Body of pancreas (tissue), 4 donors: ENCODE results near the gene SAPCD1. TPM values are rescaled to one million over a fixed set of nuclear protein-coding genes. Genes with fewer than 3 reads are reported as not detected.

Experiments used
- ATAC-seq: fragments of 150-250 bp; one replicate; pipeline ENCODE4 v1.9.1; 2016
- DNase-seq, 4 donors: peaks; one replicate each; pipeline ENCODE4 v3.0.0-alpha.2; 2019
- H3K27ac ChIP-seq, 4 donors: fragments of 200-600 bp; sonication (generic); 1 replicate in 3 of 4; 2 replicates in 1 of 4; pipeline versions ENCODE4 v1.5.1 to v1.6.1; 2016 to 2019; ENCODE audit warnings: mild to moderate bottlenecking in 1 of 4, mixed read lengths in 1 of 4, moderate library complexity in 1 of 4
- H3K27me3 ChIP-seq, 2 donors: fragments of 200-600 bp; sonication (generic); one replicate each; pipeline ENCODE4 v1.6.0; 2016; ENCODE audit warnings: mild to moderate bottlenecking in 1 of 2
- H3K36me3 ChIP-seq, 2 donors: fragments of 200-600 bp; sonication (generic); replicated peaks in 1 of 2; 2 replicates each; pipeline ENCODE4 v1.5.1; 2016; ENCODE audit warnings: low read depth in 2 of 2; ENCODE audit not compliant: insufficient read depth in 1 of 2
- H3K4me1 ChIP-seq: fragments of 200-600 bp; sonication (generic); one replicate; pipeline ENCODE4 v1.6.0; 2016
- H3K4me3 ChIP-seq, 2 donors: fragments of 200-600 bp; sonication (generic); 1 replicate in 1 of 2; 2 replicates in 1 of 2; pipeline ENCODE4 v1.5.1; 2016 to 2019
- H3K9me3 ChIP-seq, 3 donors: fragments of 200-600 bp; sonication (generic); 1 replicate in 2 of 3; 2 replicates in 1 of 3; pipeline ENCODE4 v1.5.1; 2016
- POLR2A ChIP-seq, 3 donors: fragments of 450-650 bp; IDR thresholded peaks; one replicate each; pipeline ENCODE4 v1.6.1; 2016; ENCODE audit warnings: antibody characterized with exemption in 3 of 3, mild to moderate bottlenecking in 2 of 3
- WGBS, 2 donors: methylation state at CpG; one replicate each; pipeline ENCODE4 v1.1.5; 2017; 5-methylcytosine and 5-hydroxymethylcytosine counted together
- intact Hi-C: fragments of 100-400 bp; cut with DNase I; formaldehyde crosslinking; loops from one replicate; pipeline ENCODE4 v1.15.1; 2023
- total RNA-seq, 2 donors: library from RNA; depleted of rRNA; stranded (reverse); fragments of >200 nt; gene quantifications; one replicate each; pipeline ENCODE4 v1.1.0, GENCODE V29; 2016
- TF ChIP-seq, protein P1 (sequence below), 7 experiments: fragments of 450-650 bp in 4 of 7; fragments of 200-600 bp in 3 of 7; sonication (generic) in 3 of 7; IDR thresholded peaks; one replicate each; pipeline ENCODE4 v1.5.1; 2016 to 2019; ENCODE audit warnings: antibody characterized with exemption in 7 of 7

The SAPCD1 gene
- total RNA-seq, 2 donors from 2014 or later: 2.0 to 2.6 TPM

DNA sequence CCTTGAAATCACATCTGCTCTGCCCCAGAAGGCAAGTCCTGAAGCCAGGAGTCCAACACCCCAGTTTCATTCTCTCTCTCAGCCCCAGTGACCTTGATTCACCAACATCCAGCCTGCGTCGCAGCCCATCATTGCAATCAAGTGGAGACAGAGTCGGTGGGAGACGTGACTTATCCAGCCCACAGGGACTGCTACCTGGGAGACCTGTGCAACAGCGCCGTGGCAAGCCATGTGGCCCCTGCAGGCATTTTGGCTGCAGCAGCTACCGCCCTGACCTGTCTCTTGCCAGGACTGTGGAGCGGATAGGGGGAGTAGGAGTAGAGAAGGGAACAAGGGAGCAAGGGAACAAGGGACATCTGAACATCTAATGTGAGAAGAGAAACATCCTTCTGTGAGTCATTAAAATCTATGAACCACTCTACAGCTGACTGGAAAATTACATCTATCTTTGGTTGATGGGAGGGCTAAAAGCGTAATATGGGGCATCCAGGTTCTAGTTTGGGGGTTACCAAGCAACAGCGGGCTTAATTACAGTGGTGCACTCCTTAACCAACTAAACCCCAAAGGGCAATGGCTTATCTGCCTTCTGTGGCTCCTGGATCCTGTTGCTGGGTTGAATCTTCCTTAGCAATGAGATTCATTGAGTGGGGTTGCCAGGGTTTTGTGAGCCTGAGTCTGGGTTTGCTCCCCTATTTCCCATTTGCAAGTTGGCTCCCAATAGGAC is 44.8 kb upstream of the SAPCD1 start:
- TF ChIP-seq, protein P1, sequence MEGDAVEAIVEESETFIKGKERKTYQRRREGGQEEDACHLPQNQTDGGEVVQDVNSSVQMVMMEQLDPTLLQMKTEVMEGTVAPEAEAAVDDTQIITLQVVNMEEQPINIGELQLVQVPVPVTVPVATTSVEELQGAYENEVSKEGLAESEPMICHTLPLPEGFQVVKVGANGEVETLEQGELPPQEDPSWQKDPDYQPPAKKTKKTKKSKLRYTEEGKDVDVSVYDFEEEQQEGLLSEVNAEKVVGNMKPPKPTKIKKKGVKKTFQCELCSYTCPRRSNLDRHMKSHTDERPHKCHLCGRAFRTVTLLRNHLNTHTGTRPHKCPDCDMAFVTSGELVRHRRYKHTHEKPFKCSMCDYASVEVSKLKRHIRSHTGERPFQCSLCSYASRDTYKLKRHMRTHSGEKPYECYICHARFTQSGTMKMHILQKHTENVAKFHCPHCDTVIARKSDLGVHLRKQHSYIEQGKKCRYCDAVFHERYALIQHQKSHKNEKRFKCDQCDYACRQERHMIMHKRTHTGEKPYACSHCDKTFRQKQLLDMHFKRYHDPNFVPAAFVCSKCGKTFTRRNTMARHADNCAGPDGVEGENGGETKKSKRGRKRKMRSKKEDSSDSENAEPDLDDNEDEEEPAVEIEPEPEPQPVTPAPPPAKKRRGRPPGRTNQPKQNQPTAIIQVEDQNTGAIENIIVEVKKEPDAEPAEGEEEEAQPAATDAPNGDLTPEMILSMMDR (IDR thresholded peaks at IDR 0.05): peak in 4 of 7 experiments; percentile 19 to 27 (median 22)
- TF ChIP-seq POLR2A (IDR thresholded peaks at IDR 0.05): no peak
- DNase-seq: peak in 3 of 4 donors; percentile 44 to 48 (median 46)
- ATAC-seq: peak; percentile 55
- no peaks in the 10 kb centered on the region for H3K27me3 ChIP-seq
- no peaks in the 10 kb centered on the region for H3K9me3 ChIP-seq
- H3K36me3 ChIP-seq: no peaks in the 10 kb centered on the region
- H3K4me1 ChIP-seq: peaks cover 11% of the 10 kb centered on the region
- no peak overlapping the region for H3K4me3 ChIP-seq
- 63 to 72% methylated on average over 10 of the region's 10 CpGs for WGBS, 2 donors
- H3K27ac ChIP-seq: peak overlapping the region in 1 of 4 donors; percentile 30
- intact Hi-C loops: no loop called here

DNA sequence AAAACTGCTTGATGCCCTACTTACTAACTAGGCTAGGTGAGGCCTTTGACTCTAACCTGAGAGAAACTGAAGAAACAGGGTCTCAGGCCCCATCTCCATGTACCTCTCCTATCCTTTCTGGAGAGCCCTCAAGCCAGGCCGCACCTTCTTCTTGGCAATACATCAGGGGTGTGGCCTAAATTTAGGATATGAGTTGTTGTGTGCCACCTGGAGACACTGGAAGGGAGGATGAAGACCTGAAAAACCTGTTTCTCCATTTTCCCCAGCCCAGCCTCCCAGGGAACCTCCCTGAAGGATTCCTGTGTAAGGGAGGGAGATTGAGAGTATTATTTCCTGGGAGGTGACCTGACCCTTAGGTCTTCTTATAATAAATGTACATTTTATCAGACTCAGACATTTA is 44.2 kb upstream of the SAPCD1 start:
- H3K27ac ChIP-seq: peak overlapping the region in 2 of 4 donors; percentile 30
- ATAC-seq (peak; percentile 58), DNase-seq (peak in 3 of 4 donors; percentile 29 to 38 (median 30))
- H3K4me3 ChIP-seq: no peak overlapping the region
- intact Hi-C loops: no loop called here
- H3K36me3 ChIP-seq: no peaks in the 10 kb centered on the region
- no peaks in the 10 kb centered on the region for H3K27me3 ChIP-seq
- WGBS, 2 donors: 36 to 50% methylated on average over 1 of the region's 1 CpG
- TF ChIP-seq, protein P1 (IDR thresholded peaks at IDR 0.05): no peak
- no peak for TF ChIP-seq POLR2A (IDR thresholded peaks at IDR 0.05)
- no peaks in the 10 kb centered on the region for H3K9me3 ChIP-seq
- peaks cover 11% of the 10 kb centered on the region for H3K4me1 ChIP-seq

GRCh38 chr6:31719001-31719400 is 43.5 kb upstream of the SAPCD1 start:
- H3K9me3 ChIP-seq: no peaks in the 10 kb centered on the region
- 52 to 65% methylated on average over 5 to 6 of the region's 6 CpGs for WGBS, 2 donors
- intact Hi-C loops: no loop called here
- H3K27ac ChIP-seq: peak overlapping the region in 2 of 4 donors; percentile 30
- ATAC-seq: no peak
- TF ChIP-seq, protein P1 (IDR thresholded peaks at IDR 0.05): no peak
- TF ChIP-seq POLR2A (IDR thresholded peaks at IDR 0.05): no peak
- H3K36me3 ChIP-seq: no peaks in the 10 kb centered on the region
- H3K4me3 ChIP-seq: no peak overlapping the region
- no peaks in the 10 kb centered on the region for H3K27me3 ChIP-seq
- DNase-seq: no peak
- H3K4me1 ChIP-seq: peaks cover 11% of the 10 kb centered on the region

- TF ChIP-seq, protein P1 (IDR thresholded peaks at IDR 0.05): no peak
- TF ChIP-seq POLR2A (IDR thresholded peaks at IDR 0.05): no peak
- DNase-seq (no peak), ATAC-seq (no peak)
- Histone ChIP-seq H3K27me3 (no peaks in the 10 kb centered on the region), H3K36me3 (no peaks in the 10 kb centered on the region), H3K4me3 (no peak overlapping the region), H3K27ac (no peak overlapping the region), H3K4me1 (peaks cover 11% of the 10 kb centered on the region), H3K9me3 (no peaks in the 10 kb centered on the region)
- 65 to 72% methylated on average over 5 of the region's 5 CpGs for WGBS, 2 donors
- intact Hi-C loops: no loop called here
Measured at GRCh38 chr6:31720196-31720770, 42.2 kb upstream of the SAPCD1 start.
